HEK293 (cell line): ENCODE measurements around the gene ADGRL1.

Experiments
- CTCF ChIA-PET: fragments of 350-600 bp; formaldehyde crosslinking; extraction: SDS; loops from one replicate; lab custom pipeline; 2021; ENCODE audit warnings: antibody characterized with exemption; lab: Yijun Ruan, JAX
- POLR2A ChIA-PET: fragments of 300-600 bp; formaldehyde crosslinking; extraction: SDS; loops from one replicate; lab custom pipeline; 2020; ENCODE audit warnings: antibody characterized with exemption, inconsistent platforms; lab: Yijun Ruan, JAX
- H3K27ac ChIP-seq: fragments of 200-500 bp; sonication (Bioruptor generic); 2 replicates; pipeline ENCODE4 v1.5.1; 2014; ENCODE audit warnings: low read depth, low read length, control low read depth, inconsistent platforms; ENCODE audit errors: extremely low read depth
- H3K36me3 ChIP-seq, 2 experiments: fragments of 200-500 bp in 1 of 2; sonication (Bioruptor generic) in 1 of 2; 1 replicate in 1 of 2; 2 replicates in 1 of 2; pipeline ENCODE4 v1.5.1; 2014 to 2017; ENCODE audit warnings: inconsistent platforms in 2 of 2, low read length in 2 of 2; ENCODE audit not compliant: control insufficient read depth in 2 of 2, insufficient read depth in 1 of 2
- H3K4me1 ChIP-seq: fragments of 200-500 bp; sonication (Bioruptor generic); 2 replicates; pipeline ENCODE4 v1.5.1; 2014; ENCODE audit warnings: mild to moderate bottlenecking, low read length, inconsistent platforms; ENCODE audit not compliant: control insufficient read depth, insufficient read depth
- H3K4me3 ChIP-seq: 2 replicates; pipeline ENCODE4 v1.5.1; 2011; ENCODE audit warnings: low read depth, mild to moderate bottlenecking, control low read depth, low read length, moderate library complexity
- H3K9me3 ChIP-seq: fragments of 200-500 bp; sonication (Bioruptor generic); 2 replicates; pipeline ENCODE4 v1.5.1; 2014; ENCODE audit warnings: low read depth, low read length, inconsistent platforms; ENCODE audit not compliant: control insufficient read depth, insufficient read depth
- GLI4 ChIP-seq: fragments of 450-650 bp; formaldehyde crosslinking; IDR thresholded peaks from 2 replicates; pipeline ENCODE4 v1.5.1; 2016; ENCODE audit warnings: missing biosample characterization, missing genetic modification characterization
- KLF7 ChIP-seq: fragments of 450-650 bp; formaldehyde crosslinking; IDR thresholded peaks from 2 replicates; pipeline ENCODE4 v1.5.1; 2016; ENCODE audit warnings: missing biosample characterization, missing genetic modification characterization, borderline replicate concordance
- WT1 ChIP-seq: fragments of 450-650 bp; formaldehyde crosslinking; IDR thresholded peaks from 2 replicates; pipeline ENCODE4 v1.5.1; 2016; ENCODE audit warnings: missing biosample characterization, missing genetic modification characterization
- ZFP41 ChIP-seq: fragments of 450-650 bp; formaldehyde crosslinking; IDR thresholded peaks from 2 replicates; pipeline ENCODE4 v1.5.1; 2016; ENCODE audit warnings: missing biosample characterization, missing genetic modification characterization, borderline replicate concordance
- ZNF169 ChIP-seq: fragments of 450-650 bp; formaldehyde crosslinking; IDR thresholded peaks from 2 replicates; pipeline ENCODE4 v1.5.1; 2016; ENCODE audit warnings: missing biosample characterization, missing genetic modification characterization
- ZNF175 ChIP-seq: fragments of 450-650 bp; formaldehyde crosslinking; IDR thresholded peaks from 2 replicates; pipeline ENCODE4 v1.5.1; 2016; ENCODE audit warnings: missing biosample characterization, missing genetic modification characterization
- ZNF248 ChIP-seq: fragments of 450-650 bp; formaldehyde crosslinking; IDR thresholded peaks from 2 replicates; pipeline ENCODE4 v1.5.1; 2017; ENCODE audit warnings: missing biosample characterization, missing genetic modification characterization
- ZNF274 ChIP-seq, 2 experiments: fragments of 200-500 bp in 1 of 2; fragments of 450-650 bp in 1 of 2; sonication (Bioruptor generic) in 1 of 2; formaldehyde crosslinking in 1 of 2; IDR thresholded peaks; 2 replicates each; pipeline versions ENCODE4 v1.5.1 to v1.6.1; 2014 to 2016; ENCODE audit warnings: borderline replicate concordance in 1 of 2, inconsistent platforms in 1 of 2, low read length in 1 of 2, missing biosample characterization in 1 of 2, missing genetic modification characterization in 1 of 2
- ZNF571 ChIP-seq: fragments of 450-650 bp; formaldehyde crosslinking; IDR thresholded peaks from 2 replicates; pipeline ENCODE4 v1.5.0; 2017; ENCODE audit warnings: missing biosample characterization, missing genetic modification characterization
- ZNF585B ChIP-seq: fragments of 450-650 bp; formaldehyde crosslinking; IDR thresholded peaks from 2 replicates; pipeline ENCODE4 v1.5.1; 2016; ENCODE audit warnings: missing biosample characterization, missing genetic modification characterization
- ZNF76 ChIP-seq: fragments of 450-650 bp; formaldehyde crosslinking; IDR thresholded peaks from 2 replicates; pipeline ENCODE4; 2016; ENCODE audit warnings: low read depth, missing biosample characterization, missing genetic modification characterization, borderline replicate concordance
- ZNF843 ChIP-seq: fragments of 450-650 bp; formaldehyde crosslinking; IDR thresholded peaks from 2 replicates; pipeline ENCODE4 v1.5.1; 2016; ENCODE audit warnings: missing biosample characterization, missing genetic modification characterization
- ZXDB ChIP-seq: fragments of 450-650 bp; formaldehyde crosslinking; IDR thresholded peaks from 2 replicates; pipeline ENCODE4 v1.5.1; 2016; ENCODE audit warnings: missing biosample characterization, missing genetic modification characterization
- TF ChIP-seq, protein P1 (sequence below): fragments of 450-650 bp; formaldehyde crosslinking; IDR thresholded peaks from 2 replicates; pipeline ENCODE4 v1.5.1; 2016; ENCODE audit warnings: missing biosample characterization, missing genetic modification characterization
- TF ChIP-seq, protein P2 (sequence below): fragments of 450-650 bp; formaldehyde crosslinking; IDR thresholded peaks from 2 replicates; pipeline ENCODE4 v1.5.1; 2016; ENCODE audit warnings: missing biosample characterization, missing genetic modification characterization
- TF ChIP-seq, protein P3 (sequence below): fragments of 450-650 bp; formaldehyde crosslinking; IDR thresholded peaks from 2 replicates; pipeline ENCODE4 v1.5.1; 2017; ENCODE audit warnings: missing biosample characterization, missing genetic modification characterization
- TF ChIP-seq, protein P4 (sequence below): fragments of 450-650 bp; formaldehyde crosslinking; IDR thresholded peaks from 2 replicates; pipeline ENCODE4 v1.5.1; 2016; ENCODE audit warnings: missing biosample characterization, missing genetic modification characterization, low read depth
- TF ChIP-seq, protein P5 (sequence below): fragments of 450-650 bp; formaldehyde crosslinking; IDR thresholded peaks from 2 replicates; pipeline ENCODE4 v1.5.1; 2016; ENCODE audit warnings: missing biosample characterization, missing genetic modification characterization
- TF ChIP-seq, protein P6 (sequence below): fragments of 450-650 bp; formaldehyde crosslinking; IDR thresholded peaks from 2 replicates; pipeline ENCODE4; 2016; ENCODE audit warnings: missing biosample characterization, missing genetic modification characterization
- TF ChIP-seq, protein P7 (sequence below): fragments of 450-650 bp; formaldehyde crosslinking; IDR thresholded peaks from 2 replicates; pipeline ENCODE4 v1.5.1; 2016; ENCODE audit warnings: missing biosample characterization, missing genetic modification characterization

Gene ADGRL1

DNA sequence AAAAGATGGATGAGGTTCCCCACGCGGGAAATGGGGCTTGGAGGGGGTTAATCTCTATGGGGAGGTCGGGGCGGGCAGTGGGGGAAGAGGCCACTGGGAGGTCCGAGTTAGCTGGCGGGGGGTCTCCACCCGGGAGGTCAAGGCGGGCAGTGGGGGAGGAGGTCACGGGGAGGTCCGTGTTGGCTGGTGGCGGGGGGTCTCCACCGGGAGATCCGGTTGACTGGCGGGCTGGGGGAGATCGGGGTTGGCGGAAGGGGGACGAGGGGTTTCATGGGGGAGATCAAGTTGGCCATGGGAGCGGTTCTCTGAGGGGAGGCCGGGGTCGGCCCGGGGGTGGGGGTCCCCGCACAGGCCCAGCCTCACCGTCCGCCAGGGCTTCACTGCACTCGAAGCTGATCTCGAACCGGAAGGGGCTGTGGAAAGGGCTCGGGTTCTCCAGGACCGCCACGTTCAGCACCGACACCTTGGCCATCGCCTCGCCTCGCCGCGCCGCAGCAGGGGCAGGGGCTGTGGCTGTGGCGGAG is 69.9 kb downstream of the ADGRL1 start:
- Histone ChIP-seq H3K27ac (peak overlapping the region; percentile 76), H3K4me1 (no peaks in the 10 kb centered on the region), H3K36me3 (peaks cover 4 to 12% of the 10 kb centered on the region in 2 experiments; a peak in 2 of 3 replicates), H3K4me3 (peak overlapping the region; percentile 90), H3K9me3 (no peaks in the 10 kb centered on the region)
- POLR2A ChIA-PET = interaction anchor here (0.6 to 2.8 kb wide), 42 partner anchors 10 to 553 kb away, joined by 3 to 64 read pairs (median 5); partner anchors contain the start of genes DNAJB1, GIPC1, NANOS3 and NDUFB7
- CTCF ChIA-PET = interaction anchor here (0.5 to 3.8 kb wide), 38 partner anchors 10 to 984 kb away, joined by 3 to 31 read pairs (median 4); no protein-coding TSS in a partner anchor
- TF ChIP-seq WT1 (tag by site-specific recombination) = no peak
- TF ChIP-seq ZXDB (tag by site-specific recombination) = peak; percentile 60; the same call in 1 of the 2 replicates
- TF ChIP-seq ZNF585B (tag by site-specific recombination) = no peak
- TF ChIP-seq ZNF169 (tag by site-specific recombination) = 0 out of 2 replicates have a peak, but pooled peaks have one; percentile 60
- TF ChIP-seq, protein P1, sequence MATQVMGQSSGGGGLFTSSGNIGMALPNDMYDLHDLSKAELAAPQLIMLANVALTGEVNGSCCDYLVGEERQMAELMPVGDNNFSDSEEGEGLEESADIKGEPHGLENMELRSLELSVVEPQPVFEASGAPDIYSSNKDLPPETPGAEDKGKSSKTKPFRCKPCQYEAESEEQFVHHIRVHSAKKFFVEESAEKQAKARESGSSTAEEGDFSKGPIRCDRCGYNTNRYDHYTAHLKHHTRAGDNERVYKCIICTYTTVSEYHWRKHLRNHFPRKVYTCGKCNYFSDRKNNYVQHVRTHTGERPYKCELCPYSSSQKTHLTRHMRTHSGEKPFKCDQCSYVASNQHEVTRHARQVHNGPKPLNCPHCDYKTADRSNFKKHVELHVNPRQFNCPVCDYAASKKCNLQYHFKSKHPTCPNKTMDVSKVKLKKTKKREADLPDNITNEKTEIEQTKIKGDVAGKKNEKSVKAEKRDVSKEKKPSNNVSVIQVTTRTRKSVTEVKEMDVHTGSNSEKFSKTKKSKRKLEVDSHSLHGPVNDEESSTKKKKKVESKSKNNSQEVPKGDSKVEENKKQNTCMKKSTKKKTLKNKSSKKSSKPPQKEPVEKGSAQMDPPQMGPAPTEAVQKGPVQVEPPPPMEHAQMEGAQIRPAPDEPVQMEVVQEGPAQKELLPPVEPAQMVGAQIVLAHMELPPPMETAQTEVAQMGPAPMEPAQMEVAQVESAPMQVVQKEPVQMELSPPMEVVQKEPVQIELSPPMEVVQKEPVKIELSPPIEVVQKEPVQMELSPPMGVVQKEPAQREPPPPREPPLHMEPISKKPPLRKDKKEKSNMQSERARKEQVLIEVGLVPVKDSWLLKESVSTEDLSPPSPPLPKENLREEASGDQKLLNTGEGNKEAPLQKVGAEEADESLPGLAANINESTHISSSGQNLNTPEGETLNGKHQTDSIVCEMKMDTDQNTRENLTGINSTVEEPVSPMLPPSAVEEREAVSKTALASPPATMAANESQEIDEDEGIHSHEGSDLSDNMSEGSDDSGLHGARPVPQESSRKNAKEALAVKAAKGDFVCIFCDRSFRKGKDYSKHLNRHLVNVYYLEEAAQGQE (tag by site-specific recombination) = peak; percentile 34; the same call in 1 of the 2 replicates
- TF ChIP-seq ZFP41 (tag by site-specific recombination) = no peak
- TF ChIP-seq, protein P2, sequence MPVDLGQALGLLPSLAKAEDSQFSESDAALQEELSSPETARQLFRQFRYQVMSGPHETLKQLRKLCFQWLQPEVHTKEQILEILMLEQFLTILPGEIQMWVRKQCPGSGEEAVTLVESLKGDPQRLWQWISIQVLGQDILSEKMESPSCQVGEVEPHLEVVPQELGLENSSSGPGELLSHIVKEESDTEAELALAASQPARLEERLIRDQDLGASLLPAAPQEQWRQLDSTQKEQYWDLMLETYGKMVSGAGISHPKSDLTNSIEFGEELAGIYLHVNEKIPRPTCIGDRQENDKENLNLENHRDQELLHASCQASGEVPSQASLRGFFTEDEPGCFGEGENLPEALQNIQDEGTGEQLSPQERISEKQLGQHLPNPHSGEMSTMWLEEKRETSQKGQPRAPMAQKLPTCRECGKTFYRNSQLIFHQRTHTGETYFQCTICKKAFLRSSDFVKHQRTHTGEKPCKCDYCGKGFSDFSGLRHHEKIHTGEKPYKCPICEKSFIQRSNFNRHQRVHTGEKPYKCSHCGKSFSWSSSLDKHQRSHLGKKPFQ (tag by site-specific recombination) = 0 out of 2 replicates have a peak, but pooled peaks have one; percentile 14
- no peak for TF ChIP-seq ZNF571 (tag by site-specific recombination)
- TF ChIP-seq, protein P3, sequence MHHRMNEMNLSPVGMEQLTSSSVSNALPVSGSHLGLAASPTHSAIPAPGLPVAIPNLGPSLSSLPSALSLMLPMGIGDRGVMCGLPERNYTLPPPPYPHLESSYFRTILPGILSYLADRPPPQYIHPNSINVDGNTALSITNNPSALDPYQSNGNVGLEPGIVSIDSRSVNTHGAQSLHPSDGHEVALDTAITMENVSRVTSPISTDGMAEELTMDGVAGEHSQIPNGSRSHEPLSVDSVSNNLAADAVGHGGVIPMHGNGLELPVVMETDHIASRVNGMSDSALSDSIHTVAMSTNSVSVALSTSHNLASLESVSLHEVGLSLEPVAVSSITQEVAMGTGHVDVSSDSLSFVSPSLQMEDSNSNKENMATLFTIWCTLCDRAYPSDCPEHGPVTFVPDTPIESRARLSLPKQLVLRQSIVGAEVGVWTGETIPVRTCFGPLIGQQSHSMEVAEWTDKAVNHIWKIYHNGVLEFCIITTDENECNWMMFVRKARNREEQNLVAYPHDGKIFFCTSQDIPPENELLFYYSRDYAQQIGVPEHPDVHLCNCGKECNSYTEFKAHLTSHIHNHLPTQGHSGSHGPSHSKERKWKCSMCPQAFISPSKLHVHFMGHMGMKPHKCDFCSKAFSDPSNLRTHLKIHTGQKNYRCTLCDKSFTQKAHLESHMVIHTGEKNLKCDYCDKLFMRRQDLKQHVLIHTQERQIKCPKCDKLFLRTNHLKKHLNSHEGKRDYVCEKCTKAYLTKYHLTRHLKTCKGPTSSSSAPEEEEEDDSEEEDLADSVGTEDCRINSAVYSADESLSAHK (tag by site-specific recombination) = peak; percentile 35; the same call in 1 of the 2 replicates
- no peak for TF ChIP-seq ZNF274 (IDR thresholded peaks at IDR 0.05; ENCODE audit: low read length)
- TF ChIP-seq ZNF274 (tag by site-specific recombination; IDR thresholded peaks at IDR 0.05; ENCODE audit: borderline replicate concordance) = no peak
- peak; percentile 57; the same call in 1 of the 2 replicates for TF ChIP-seq GLI4 (tag by site-specific recombination)
- TF ChIP-seq, protein P4, sequence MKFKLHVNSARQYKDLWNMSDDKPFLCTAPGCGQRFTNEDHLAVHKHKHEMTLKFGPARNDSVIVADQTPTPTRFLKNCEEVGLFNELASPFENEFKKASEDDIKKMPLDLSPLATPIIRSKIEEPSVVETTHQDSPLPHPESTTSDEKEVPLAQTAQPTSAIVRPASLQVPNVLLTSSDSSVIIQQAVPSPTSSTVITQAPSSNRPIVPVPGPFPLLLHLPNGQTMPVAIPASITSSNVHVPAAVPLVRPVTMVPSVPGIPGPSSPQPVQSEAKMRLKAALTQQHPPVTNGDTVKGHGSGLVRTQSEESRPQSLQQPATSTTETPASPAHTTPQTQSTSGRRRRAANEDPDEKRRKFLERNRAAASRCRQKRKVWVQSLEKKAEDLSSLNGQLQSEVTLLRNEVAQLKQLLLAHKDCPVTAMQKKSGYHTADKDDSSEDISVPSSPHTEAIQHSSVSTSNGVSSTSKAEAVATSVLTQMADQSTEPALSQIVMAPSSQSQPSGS (tag by site-specific recombination) = no peak
- TF ChIP-seq ZNF248 = no peak
- TF ChIP-seq, protein P5, sequence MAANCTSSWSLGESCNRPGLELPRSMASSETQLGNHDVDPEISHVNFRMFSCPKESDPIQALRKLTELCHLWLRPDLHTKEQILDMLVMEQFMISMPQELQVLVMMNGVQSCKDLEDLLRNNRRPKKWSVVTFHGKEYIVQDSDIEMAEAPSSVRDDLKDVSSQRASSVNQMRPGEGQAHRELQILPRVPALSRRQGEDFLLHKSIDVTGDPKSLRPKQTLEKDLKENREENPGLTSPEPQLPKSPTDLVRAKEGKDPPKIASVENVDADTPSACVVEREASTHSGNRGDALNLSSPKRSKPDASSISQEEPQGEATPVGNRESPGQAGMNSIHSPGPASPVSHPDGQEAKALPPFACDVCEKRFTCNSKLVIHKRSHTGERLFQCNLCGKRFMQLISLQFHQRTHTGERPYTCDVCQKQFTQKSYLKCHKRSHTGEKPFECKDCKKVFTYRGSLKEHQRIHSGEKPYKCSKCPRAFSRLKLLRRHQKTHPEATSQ (tag by site-specific recombination) = peak; percentile 69; the same call in 1 of the 2 replicates
- no peak; the same call in 1 of the 2 replicates for TF ChIP-seq ZNF843 (tag by site-specific recombination)
- TF ChIP-seq, protein P6, sequence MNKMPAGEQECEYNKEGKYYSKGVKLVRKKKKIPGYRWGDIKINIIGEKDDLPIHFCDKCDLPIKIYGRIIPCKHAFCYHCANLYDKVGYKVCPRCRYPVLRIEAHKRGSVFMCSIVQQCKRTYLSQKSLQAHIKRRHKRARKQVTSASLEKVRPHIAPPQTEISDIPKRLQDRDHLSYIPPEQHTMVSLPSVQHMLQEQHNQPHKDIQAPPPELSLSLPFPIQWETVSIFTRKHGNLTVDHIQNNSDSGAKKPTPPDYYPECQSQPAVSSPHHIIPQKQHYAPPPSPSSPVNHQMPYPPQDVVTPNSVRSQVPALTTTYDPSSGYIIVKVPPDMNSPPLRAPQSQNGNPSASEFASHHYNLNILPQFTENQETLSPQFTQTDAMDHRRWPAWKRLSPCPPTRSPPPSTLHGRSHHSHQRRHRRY (tag by site-specific recombination) = 0 out of 2 replicates have a peak, but pooled peaks have one; percentile 35
- TF ChIP-seq, protein P7, sequence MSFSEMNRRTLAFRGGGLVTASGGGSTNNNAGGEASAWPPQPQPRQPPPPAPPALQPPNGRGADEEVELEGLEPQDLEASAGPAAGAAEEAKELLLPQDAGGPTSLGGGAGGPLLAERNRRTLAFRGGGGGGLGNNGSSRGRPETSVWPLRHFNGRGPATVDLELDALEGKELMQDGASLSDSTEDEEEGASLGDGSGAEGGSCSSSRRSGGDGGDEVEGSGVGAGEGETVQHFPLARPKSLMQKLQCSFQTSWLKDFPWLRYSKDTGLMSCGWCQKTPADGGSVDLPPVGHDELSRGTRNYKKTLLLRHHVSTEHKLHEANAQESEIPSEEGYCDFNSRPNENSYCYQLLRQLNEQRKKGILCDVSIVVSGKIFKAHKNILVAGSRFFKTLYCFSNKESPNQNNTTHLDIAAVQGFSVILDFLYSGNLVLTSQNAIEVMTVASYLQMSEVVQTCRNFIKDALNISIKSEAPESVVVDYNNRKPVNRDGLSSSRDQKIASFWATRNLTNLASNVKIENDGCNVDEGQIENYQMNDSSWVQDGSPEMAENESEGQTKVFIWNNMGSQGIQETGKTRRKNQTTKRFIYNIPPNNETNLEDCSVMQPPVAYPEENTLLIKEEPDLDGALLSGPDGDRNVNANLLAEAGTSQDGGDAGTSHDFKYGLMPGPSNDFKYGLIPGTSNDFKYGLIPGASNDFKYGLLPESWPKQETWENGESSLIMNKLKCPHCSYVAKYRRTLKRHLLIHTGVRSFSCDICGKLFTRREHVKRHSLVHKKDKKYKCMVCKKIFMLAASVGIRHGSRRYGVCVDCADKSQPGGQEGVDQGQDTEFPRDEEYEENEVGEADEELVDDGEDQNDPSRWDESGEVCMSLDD (tag by site-specific recombination) = peak; percentile 45; the same call in 1 of the 2 replicates
- peak; percentile 30; the same call in 1 of the 2 replicates for TF ChIP-seq KLF7 (tag by site-specific recombination)
- TF ChIP-seq ZNF175 (tag by site-specific recombination) = no peak
- 0 out of 2 replicates have a peak, but pooled peaks have one; percentile 18 for TF ChIP-seq ZNF76 (tag by site-specific recombination)
